Epithelial cell of esophagus (primary cell): Measurements from ENCODE around the gene CHST15.

Experiments used
- DNase-seq: peaks from one replicate; pipeline ENCODE4 v3.0.0; 2010; ENCODE audit warnings: low read depth
- H3K4me3 ChIP-seq: 2 replicates; pipeline ENCODE4 v1.5.1; 2011; ENCODE audit warnings: mild to moderate bottlenecking, low read length, control low read depth
- CTCF ChIP-seq: IDR thresholded peaks from 2 replicates; pipeline ENCODE4 v1.5.1; 2011; ENCODE audit warnings: low read depth, mild to moderate bottlenecking, low read length, control low read depth, inconsistent platforms; ENCODE audit not compliant: insufficient read depth; ENCODE audit errors: missing control alignments

CHST15 gene

GRCh38 chr10:124009231-124010015, 84.0 kb downstream of the CHST15 start:
- no peak for DNase-seq
- no peak overlapping the region for H3K4me3 ChIP-seq
- no peak for TF ChIP-seq CTCF

- DNase-seq, result no peak
- TF ChIP-seq CTCF, result no peak
- H3K4me3 ChIP-seq, result no peak overlapping the region
Measured at GRCh38 chr10:124008681-124009080, 84.7 kb downstream of the CHST15 start.

- H3K4me3 ChIP-seq, result no peak overlapping the region
- no peak for DNase-seq
- TF ChIP-seq CTCF, result no peak
Measured at GRCh38 chr10:124008187-124008586, 85.2 kb downstream of the CHST15 start.

- no peak for DNase-seq
- H3K4me3 ChIP-seq, result no peak overlapping the region
- TF ChIP-seq CTCF, result no peak
Measured at GRCh38 chr10:124007773-124008145, 85.6 kb downstream of the CHST15 start.

GRCh38 chr10:124007102-124007772, 86.2 kb downstream of the CHST15 start:
- no peak for TF ChIP-seq CTCF

GRCh38 chr10:124006526-124006925, 86.9 kb downstream of the CHST15 start:
- H3K4me3 ChIP-seq, result no peak overlapping the region
- no peak for TF ChIP-seq CTCF
- no peak for DNase-seq

More at GRCh38 chr10:124007102-124007772, 86.2 kb downstream of the CHST15 start:
- H3K4me3 ChIP-seq, result no peak overlapping the region
- no peak for DNase-seq
